Testis (tissue), 3 donors: ENCODE measurements around the gene MEGF6. TPM values are rescaled to one million over a fixed set of nuclear protein-coding genes. Genes with fewer than 3 reads are reported as not detected.

Source experiments
- DNase-seq: peaks from one replicate; pipeline ENCODE4 v3.0.0-alpha.2; 2019
- H3K27ac ChIP-seq, 2 donors: fragments of 200-600 bp; sonication (generic); one replicate each; pipeline ENCODE4 v1.5.1; 2019
- H3K27me3 ChIP-seq: fragments of 200-600 bp; sonication (generic); one replicate; pipeline ENCODE4 v1.5.1; 2019
- H3K36me3 ChIP-seq: fragments of 200-600 bp; sonication (generic); one replicate; pipeline ENCODE4 v1.5.1; 2017; ENCODE audit warnings: low read depth; ENCODE audit errors: missing control alignments
- H3K4me1 ChIP-seq: fragments of 200-600 bp; sonication (generic); one replicate; pipeline ENCODE4 v1.5.1; 2019
- H3K4me3 ChIP-seq, 2 donors: fragments of 200-600 bp; sonication (generic); one replicate each; pipeline ENCODE4 v1.5.1; 2017 to 2019
- H3K9me3 ChIP-seq: fragments of 200-600 bp; sonication (generic); one replicate; pipeline ENCODE4 v1.5.1; 2017
- CTCF ChIP-seq, 3 experiments: fragments of 450-650 bp in 2 of 3; fragments of 200-600 bp in 1 of 3; sonication (generic) in 1 of 3; IDR thresholded peaks; one replicate each; pipeline ENCODE4 v1.5.1; 2016 to 2019; ENCODE audit warnings: antibody characterized with exemption in 3 of 3, mild to moderate bottlenecking in 2 of 3, moderate library complexity in 1 of 3
- POLR2A ChIP-seq: fragments of 450-650 bp; IDR thresholded peaks from one replicate; pipeline ENCODE4 v1.6.1; 2017; ENCODE audit warnings: antibody characterized with exemption, mild to moderate bottlenecking, moderate library complexity
- WGBS, 2 donors: methylation state at CpG; one replicate each; pipeline ENCODE4 v1.1.5; 2018; 5-methylcytosine and 5-hydroxymethylcytosine counted together
- intact Hi-C: fragments of 100-400 bp; cut with DNase I; formaldehyde crosslinking; loops from one replicate; pipeline ENCODE4 v1.15.1; 2023; ENCODE audit warnings: low total_unique reads
- polyA plus RNA-seq: library from polyadenylated mRNA; stranded (reverse); fragments of 350-450 nt; fragmentation: Illumina TruSeq; extraction: RNeasy Lipid Tissue Mini Kit (QIAGEN cat#74804); gene quantifications from one replicate; pipeline ENCODE4 v1.2.3, GENCODE V29; 2014; ENCODE audit warnings: low read depth, low replicate concordance; ENCODE audit not compliant: insufficient read depth
- total RNA-seq, 2 donors: library from RNA; depleted of rRNA; stranded (reverse); fragments of >200 nt; gene quantifications; one replicate each; pipeline ENCODE4 v1.2.3, GENCODE V29; 2016

Gene MEGF6
- total and polyA plus RNA-seq, 3 donors from 2014 or later: 9.0 to 26.4 (median 16.1) TPM

GRCh38 chr1:3474016-3474415 lies 137.3 kb downstream of the MEGF6 start:
- no peak for DNase-seq
- Histone ChIP-seq H3K36me3 (no peaks in the 10 kb centered on the region), H3K27me3 (no peaks in the 10 kb centered on the region), H3K27ac (no peak overlapping the region), H3K9me3 (no peaks in the 10 kb centered on the region), H3K4me1 (peaks cover 11% of the 10 kb centered on the region), H3K4me3 (no peak overlapping the region)
- TF ChIP-seq POLR2A (no peak), CTCF (IDR thresholded peaks at IDR 0.05) (no peak)
- WGBS, 2 donors: 95 to 100% methylated on average over 3 to 8 of the region's 8 CpGs
- intact Hi-C loops: no loop called here

GRCh38 chr1:3473381-3473844 lies 137.9 kb downstream of the MEGF6 start:
- no peaks in the 10 kb centered on the region for H3K36me3 ChIP-seq
- H3K9me3 ChIP-seq: no peaks in the 10 kb centered on the region
- H3K27ac ChIP-seq: no peak overlapping the region
- TF ChIP-seq POLR2A (no peak), CTCF (IDR thresholded peaks at IDR 0.05) (no peak)
- no peaks in the 10 kb centered on the region for H3K27me3 ChIP-seq
- 70 to 72% methylated on average over 12 to 13 of the region's 20 CpGs for WGBS, 2 donors
- intact Hi-C loops: no loop called here
- peak; percentile 45 for DNase-seq
- H3K4me3 ChIP-seq: no peak overlapping the region
- peaks cover 11% of the 10 kb centered on the region for H3K4me1 ChIP-seq

- no peak for DNase-seq
- Histone ChIP-seq H3K4me3 (no peak overlapping the region), H3K9me3 (no peaks in the 10 kb centered on the region), H3K4me1 (peaks cover 11% of the 10 kb centered on the region), H3K36me3 (no peaks in the 10 kb centered on the region), H3K27me3 (no peaks in the 10 kb centered on the region), H3K27ac (no peak overlapping the region)
- intact Hi-C loops: no loop called here
- TF ChIP-seq POLR2A: no peak
- TF ChIP-seq CTCF (IDR thresholded peaks at IDR 0.05): no peak
- 83% methylated on average over 13 to 17 of the region's 17 CpGs for WGBS, 2 donors
Measured at GRCh38 chr1:3472906-3473305, 138.4 kb downstream of the MEGF6 start.

GRCh38 chr1:3472088-3472850 lies 139.0 kb downstream of the MEGF6 start:
- H3K4me3 ChIP-seq: no peak overlapping the region
- no peak for DNase-seq
- peaks cover 11% of the 10 kb centered on the region for H3K4me1 ChIP-seq
- TF ChIP-seq CTCF (IDR thresholded peaks at IDR 0.05) (no peak), POLR2A (no peak)
- intact Hi-C loops: no loop called here
- no peaks in the 10 kb centered on the region for H3K27me3 ChIP-seq
- no peaks in the 10 kb centered on the region for H3K9me3 ChIP-seq
- 75 to 80% methylated on average over 1 to 25 of the region's 25 CpGs for WGBS, 2 donors
- H3K27ac ChIP-seq: peak overlapping the region; percentile 6 to 36
- no peaks in the 10 kb centered on the region for H3K36me3 ChIP-seq
